HG02970 (cell line): Measurements from ENCODE around the gene NFAT5.
"Not testable (repeated sequence)": the region's sequence is repeated elsewhere in the genome, so short reads cannot be mapped to it uniquely, and the experiment has no call there.

Experiments
- ATAC-seq: cut with Tn5 transposase; IDR thresholded peaks from one replicate; pipeline ENCODE4 v1.9.1; 2021; ENCODE audit warnings: mild to moderate bottlenecking, moderate library complexity, moderate number of reproducible peaks; ENCODE audit not compliant: unreplicated experiment, low FRiP score

NFAT5 gene

GRCh38 chr16:69633375-69633774 is 67.6 kb downstream of the NFAT5 start:
- ATAC-seq, result no peak

GRCh38 chr16:69636563-69637146 is 70.9 kb downstream of the NFAT5 start:
- ATAC-seq, result not testable (repeated sequence)

GRCh38 chr16:69637206-69637865 is 71.6 kb downstream of the NFAT5 start:
- not testable (repeated sequence) for ATAC-seq

- not testable (repeated sequence) for ATAC-seq
Measured at GRCh38 chr16:69643997-69644396, 78.2 kb downstream of the NFAT5 start.

GRCh38 chr16:69644790-69645189 is 79.0 kb downstream of the NFAT5 start:
- ATAC-seq, result no peak

GRCh38 chr16:69647020-69647419 is 81.3 kb downstream of the NFAT5 start:
- no peak for ATAC-seq

- ATAC-seq, result no peak
Measured at GRCh38 chr16:69651217-69651616, 85.5 kb downstream of the NFAT5 start.

- ATAC-seq, result no peak
Measured at GRCh38 chr16:69654280-69654931, 88.6 kb downstream of the NFAT5 start.

GRCh38 chr16:69660166-69660565 is 94.4 kb downstream of the NFAT5 start:
- ATAC-seq, result no peak

- ATAC-seq, result no peak
Measured at GRCh38 chr16:69662901-69663300, 97.1 kb downstream of the NFAT5 start.

GRCh38 chr16:69663846-69664245 is 98.1 kb downstream of the NFAT5 start:
- no peak for ATAC-seq

GRCh38 chr16:69669577-69669976 is 103.8 kb downstream of the NFAT5 start:
- ATAC-seq, result no peak

GRCh38 chr16:69672315-69672997 is 106.7 kb downstream of the NFAT5 start:
- no peak for ATAC-seq

- ATAC-seq, result no peak
Measured at GRCh38 chr16:69672998-69673713, 107.4 kb downstream of the NFAT5 start.

- no peak for ATAC-seq
Measured at GRCh38 chr16:69680358-69680757, 114.6 kb downstream of the NFAT5 start.

- ATAC-seq, result no peak
Measured at GRCh38 chr16:69688589-69688988, 122.8 kb downstream of the NFAT5 start.

GRCh38 chr16:69691980-69692911 is 126.5 kb downstream of the NFAT5 start:
- no peak for ATAC-seq

GRCh38 chr16:69693916-69694315 is 128.2 kb downstream of the NFAT5 start:
- ATAC-seq, result no peak

GRCh38 chr16:69698404-69698803 is 132.6 kb downstream of the NFAT5 start:
- no peak for ATAC-seq

- no peak for ATAC-seq
Measured at GRCh38 chr16:69699915-69700314, 134.1 kb downstream of the NFAT5 start.
